Ishikawa (cell line): ENCODE data around the gene KRTAP19-1.
"Not testable (repeated sequence)": the region's sequence is repeated elsewhere in the genome, so short reads cannot be mapped to it uniquely, and the experiment has no call there.

Experiments used
- CEBPB ChIP-seq: IDR thresholded peaks from 2 replicates; pipeline ENCODE4 v1.6.1; 2012
- CREB1 ChIP-seq: IDR thresholded peaks from 2 replicates; pipeline ENCODE4 v1.6.1; 2012; ENCODE audit warnings: low read depth
- EGR1 ChIP-seq: IDR thresholded peaks from 2 replicates; pipeline ENCODE4 v1.6.1; 2012
- EP300 ChIP-seq: IDR thresholded peaks from 2 replicates; pipeline ENCODE4 v1.6.1; 2012; ENCODE audit warnings: borderline replicate concordance
- FOXM1 ChIP-seq: IDR thresholded peaks from 2 replicates; pipeline ENCODE4 v1.6.1; 2012; ENCODE audit warnings: low read depth, borderline replicate concordance
- NFIC ChIP-seq: IDR thresholded peaks from 2 replicates; pipeline ENCODE4 v1.6.1; 2012
- RAD21 ChIP-seq: IDR thresholded peaks from 2 replicates; pipeline ENCODE4 v1.6.1; 2012; ENCODE audit warnings: low read depth
- TAF1 ChIP-seq: IDR thresholded peaks from 2 replicates; pipeline ENCODE4 v1.6.1; 2012; ENCODE audit warnings: low read depth, mild to moderate bottlenecking
- TCF12 ChIP-seq: IDR thresholded peaks from 2 replicates; pipeline ENCODE4 v1.6.1; 2012; ENCODE audit warnings: low read depth
- TEAD4 ChIP-seq: IDR thresholded peaks from 2 replicates; pipeline ENCODE4 v1.6.1; 2012
- YY1 ChIP-seq: IDR thresholded peaks from 2 replicates; pipeline ENCODE4 v1.6.1; 2012; ENCODE audit warnings: low read depth
- TF ChIP-seq, protein P1 (sequence below): IDR thresholded peaks from 2 replicates; pipeline ENCODE4 v1.6.1; 2012
- TF ChIP-seq, protein P2 (sequence below): IDR thresholded peaks from 2 replicates; pipeline ENCODE4 v1.6.1; 2012; ENCODE audit warnings: low read depth, mild to moderate bottlenecking
- TF ChIP-seq, protein P3 (sequence below): IDR thresholded peaks from 2 replicates; pipeline ENCODE4 v1.6.1; 2012

DNA sequence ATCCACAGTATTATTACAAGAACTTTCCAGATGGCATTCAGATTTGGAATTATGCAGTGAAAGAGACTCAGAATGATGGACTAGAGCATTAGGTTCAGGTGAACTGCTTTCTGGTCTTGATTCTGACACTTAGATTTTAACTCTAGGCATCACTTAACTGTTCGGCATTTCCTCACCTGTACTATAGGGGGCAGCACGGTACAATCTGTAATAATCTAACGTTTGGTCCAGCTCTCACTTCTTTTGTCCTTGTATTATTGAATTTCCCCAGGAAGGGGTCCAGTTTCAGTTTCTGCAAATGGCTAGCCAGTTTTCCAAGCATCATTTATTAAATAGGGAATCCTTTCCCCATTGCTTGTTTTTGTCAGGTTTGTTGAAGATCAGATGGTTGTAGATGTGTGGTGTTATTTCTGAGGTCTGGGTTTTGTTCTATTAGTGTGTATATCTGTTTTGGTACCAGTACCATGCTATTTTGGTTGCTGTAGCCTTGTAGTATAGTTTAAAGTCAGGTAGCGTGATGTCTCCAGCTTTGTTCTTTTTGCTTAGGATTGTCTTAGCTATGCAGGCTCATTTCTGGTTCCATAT is 25.5 kb upstream of the KRTAP19-1 start:
- not testable (repeated sequence) for TF ChIP-seq TAF1, CREB1, FOXM1, CEBPB, TCF12, EP300, YY1, TEAD4, EGR1, NFIC
- TF ChIP-seq, protein P1, sequence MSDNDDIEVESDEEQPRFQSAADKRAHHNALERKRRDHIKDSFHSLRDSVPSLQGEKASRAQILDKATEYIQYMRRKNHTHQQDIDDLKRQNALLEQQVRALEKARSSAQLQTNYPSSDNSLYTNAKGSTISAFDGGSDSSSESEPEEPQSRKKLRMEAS = not testable (repeated sequence)
- TF ChIP-seq, protein P2, sequence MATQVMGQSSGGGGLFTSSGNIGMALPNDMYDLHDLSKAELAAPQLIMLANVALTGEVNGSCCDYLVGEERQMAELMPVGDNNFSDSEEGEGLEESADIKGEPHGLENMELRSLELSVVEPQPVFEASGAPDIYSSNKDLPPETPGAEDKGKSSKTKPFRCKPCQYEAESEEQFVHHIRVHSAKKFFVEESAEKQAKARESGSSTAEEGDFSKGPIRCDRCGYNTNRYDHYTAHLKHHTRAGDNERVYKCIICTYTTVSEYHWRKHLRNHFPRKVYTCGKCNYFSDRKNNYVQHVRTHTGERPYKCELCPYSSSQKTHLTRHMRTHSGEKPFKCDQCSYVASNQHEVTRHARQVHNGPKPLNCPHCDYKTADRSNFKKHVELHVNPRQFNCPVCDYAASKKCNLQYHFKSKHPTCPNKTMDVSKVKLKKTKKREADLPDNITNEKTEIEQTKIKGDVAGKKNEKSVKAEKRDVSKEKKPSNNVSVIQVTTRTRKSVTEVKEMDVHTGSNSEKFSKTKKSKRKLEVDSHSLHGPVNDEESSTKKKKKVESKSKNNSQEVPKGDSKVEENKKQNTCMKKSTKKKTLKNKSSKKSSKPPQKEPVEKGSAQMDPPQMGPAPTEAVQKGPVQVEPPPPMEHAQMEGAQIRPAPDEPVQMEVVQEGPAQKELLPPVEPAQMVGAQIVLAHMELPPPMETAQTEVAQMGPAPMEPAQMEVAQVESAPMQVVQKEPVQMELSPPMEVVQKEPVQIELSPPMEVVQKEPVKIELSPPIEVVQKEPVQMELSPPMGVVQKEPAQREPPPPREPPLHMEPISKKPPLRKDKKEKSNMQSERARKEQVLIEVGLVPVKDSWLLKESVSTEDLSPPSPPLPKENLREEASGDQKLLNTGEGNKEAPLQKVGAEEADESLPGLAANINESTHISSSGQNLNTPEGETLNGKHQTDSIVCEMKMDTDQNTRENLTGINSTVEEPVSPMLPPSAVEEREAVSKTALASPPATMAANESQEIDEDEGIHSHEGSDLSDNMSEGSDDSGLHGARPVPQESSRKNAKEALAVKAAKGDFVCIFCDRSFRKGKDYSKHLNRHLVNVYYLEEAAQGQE = not testable (repeated sequence)
- peak; percentile 25 for TF ChIP-seq RAD21
- TF ChIP-seq, protein P3, sequence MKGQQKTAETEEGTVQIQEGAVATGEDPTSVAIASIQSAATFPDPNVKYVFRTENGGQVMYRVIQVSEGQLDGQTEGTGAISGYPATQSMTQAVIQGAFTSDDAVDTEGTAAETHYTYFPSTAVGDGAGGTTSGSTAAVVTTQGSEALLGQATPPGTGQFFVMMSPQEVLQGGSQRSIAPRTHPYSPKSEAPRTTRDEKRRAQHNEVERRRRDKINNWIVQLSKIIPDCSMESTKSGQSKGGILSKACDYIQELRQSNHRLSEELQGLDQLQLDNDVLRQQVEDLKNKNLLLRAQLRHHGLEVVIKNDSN = not testable (repeated sequence)
